Measurements from ENCODE around the gene BFSP1.

DNA sequence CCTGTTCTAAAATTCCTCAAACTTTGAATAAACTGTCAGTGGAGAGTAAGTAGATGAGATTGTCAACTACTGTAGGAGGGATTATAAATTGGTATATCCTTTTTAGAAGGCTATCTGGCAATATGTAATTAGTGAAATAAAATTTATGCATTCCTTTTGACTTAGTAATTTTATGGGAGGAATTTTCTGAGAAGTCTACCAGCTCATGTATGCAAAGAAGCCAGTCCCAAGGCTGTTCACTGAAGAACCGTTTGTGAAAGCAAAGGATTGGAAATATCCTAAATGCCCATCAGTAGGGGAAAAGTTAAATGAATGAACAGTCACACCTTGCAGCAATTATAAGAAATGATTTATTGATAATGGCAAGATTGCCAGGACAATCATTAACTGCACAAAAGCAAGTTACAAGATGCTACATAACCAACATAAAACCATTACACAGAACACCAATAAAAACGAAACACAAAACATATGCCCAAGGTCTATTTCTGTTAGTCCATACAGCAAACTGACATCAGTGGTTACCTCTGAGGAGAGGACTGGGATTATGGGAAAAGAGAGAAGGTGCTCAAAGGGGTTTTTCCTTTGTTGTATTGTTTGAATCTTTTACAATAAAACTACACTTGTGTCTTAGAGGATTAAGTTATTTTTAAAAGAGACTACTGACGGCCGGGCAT, 34.1 kb upstream of the BFSP1 start:
- TF ChIP-seq, protein P1, sequence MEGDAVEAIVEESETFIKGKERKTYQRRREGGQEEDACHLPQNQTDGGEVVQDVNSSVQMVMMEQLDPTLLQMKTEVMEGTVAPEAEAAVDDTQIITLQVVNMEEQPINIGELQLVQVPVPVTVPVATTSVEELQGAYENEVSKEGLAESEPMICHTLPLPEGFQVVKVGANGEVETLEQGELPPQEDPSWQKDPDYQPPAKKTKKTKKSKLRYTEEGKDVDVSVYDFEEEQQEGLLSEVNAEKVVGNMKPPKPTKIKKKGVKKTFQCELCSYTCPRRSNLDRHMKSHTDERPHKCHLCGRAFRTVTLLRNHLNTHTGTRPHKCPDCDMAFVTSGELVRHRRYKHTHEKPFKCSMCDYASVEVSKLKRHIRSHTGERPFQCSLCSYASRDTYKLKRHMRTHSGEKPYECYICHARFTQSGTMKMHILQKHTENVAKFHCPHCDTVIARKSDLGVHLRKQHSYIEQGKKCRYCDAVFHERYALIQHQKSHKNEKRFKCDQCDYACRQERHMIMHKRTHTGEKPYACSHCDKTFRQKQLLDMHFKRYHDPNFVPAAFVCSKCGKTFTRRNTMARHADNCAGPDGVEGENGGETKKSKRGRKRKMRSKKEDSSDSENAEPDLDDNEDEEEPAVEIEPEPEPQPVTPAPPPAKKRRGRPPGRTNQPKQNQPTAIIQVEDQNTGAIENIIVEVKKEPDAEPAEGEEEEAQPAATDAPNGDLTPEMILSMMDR (conservative IDR thresholded peaks at IDR 0.05 in 1 of 2, IDR thresholded peaks at IDR 0.05 in 1 of 2; ENCODE audit: low read depth in 1 of 2, low read length in 2 of 2), result no peak
- TF ChIP-seq EZH2 (IDR thresholded peaks at IDR 0.05; ENCODE audit: low read length, missing control alignments), result no peak

All from fibroblast of lung (primary cell).